ENCODE data around the gene LTBP3. TPM values are rescaled to one million over a fixed set of nuclear protein-coding genes. Genes with fewer than 3 reads are reported as not detected.
"Not testable (repeated sequence)": the region's sequence is repeated elsewhere in the genome, so short reads cannot be mapped to it uniquely, and the experiment has no call there.

Gene LTBP3
- polyA plus RNA-seq, 3 donors, result 93.7 to 181 (median 145) TPM

GRCh38 chr11:65528819-65529350 is 29.3 kb downstream of the LTBP3 start:
- no peak for DNase-seq (ENCODE audit: extremely low read depth in 1 of 11, low read depth in 9 of 11, low spot score in 4 of 11)

DNA sequence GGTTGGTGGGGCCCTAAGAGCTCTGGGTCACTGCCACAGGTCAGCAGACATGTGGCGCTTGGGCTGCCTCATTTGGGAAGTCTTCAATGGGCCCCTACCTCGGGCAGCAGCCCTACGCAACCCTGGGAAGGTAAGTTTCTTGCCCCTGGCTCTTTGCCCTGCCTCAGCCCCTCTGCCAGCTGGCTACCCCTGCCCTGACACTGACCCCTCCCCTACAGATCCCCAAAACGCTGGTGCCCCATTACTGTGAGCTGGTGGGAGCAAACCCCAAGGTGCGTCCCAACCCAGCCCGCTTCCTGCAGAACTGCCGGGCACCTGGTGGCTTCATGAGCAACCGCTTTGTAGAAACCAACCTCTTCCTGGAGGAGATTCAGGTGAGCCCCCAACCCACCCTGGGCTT is 31.4 kb downstream of the LTBP3 start:
- no peak for DNase-seq (ENCODE audit: extremely low read depth in 1 of 11, low read depth in 9 of 11, low spot score in 4 of 11)

GRCh38 chr11:65525546-65526480 is 32.3 kb downstream of the LTBP3 start:
- DNase-seq (ENCODE audit: extremely low read depth in 1 of 11, low read depth in 9 of 11, low spot score in 4 of 11), result no peak

GRCh38 chr11:65524741-65525545 is 33.2 kb downstream of the LTBP3 start, which contains the start of gene SCYL1:
Gene SCYL1, plus strand, starts transcription at chr11:65525083. Its CDS starts 71 bp downstream, at chr11:65525154.
- DNase-seq (ENCODE audit: extremely low read depth in 1 of 11, low read depth in 9 of 11, low spot score in 4 of 11), result peak in 2 of 11 donors; percentile 69 to 74

- DNase-seq (ENCODE audit: extremely low read depth in 1 of 11, low read depth in 9 of 11, low spot score in 4 of 11), result no peak
Observed at GRCh38 chr11:65524014-65524740, 34.0 kb downstream of the LTBP3 start.

DNA sequence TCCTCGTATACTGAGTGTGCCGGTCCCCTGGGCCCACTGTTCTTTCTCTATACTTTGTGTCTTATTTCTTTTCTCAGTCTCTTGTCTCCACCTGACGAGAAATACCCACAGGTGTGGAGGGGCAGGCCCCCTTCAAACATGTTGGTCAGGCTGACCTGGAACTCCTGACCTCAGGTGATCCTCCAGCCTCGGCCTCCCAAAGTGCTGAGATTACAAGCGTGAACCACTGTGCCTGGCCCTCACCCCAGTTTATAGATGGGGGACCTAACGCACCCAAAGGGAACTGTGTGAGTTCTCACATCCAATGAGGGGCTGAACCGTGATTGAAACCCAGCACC is 34.6 kb downstream of the LTBP3 start:
- not testable (repeated sequence) for DNase-seq (ENCODE audit: extremely low read depth in 1 of 11, low read depth in 9 of 11, low spot score in 4 of 11)

DNA sequence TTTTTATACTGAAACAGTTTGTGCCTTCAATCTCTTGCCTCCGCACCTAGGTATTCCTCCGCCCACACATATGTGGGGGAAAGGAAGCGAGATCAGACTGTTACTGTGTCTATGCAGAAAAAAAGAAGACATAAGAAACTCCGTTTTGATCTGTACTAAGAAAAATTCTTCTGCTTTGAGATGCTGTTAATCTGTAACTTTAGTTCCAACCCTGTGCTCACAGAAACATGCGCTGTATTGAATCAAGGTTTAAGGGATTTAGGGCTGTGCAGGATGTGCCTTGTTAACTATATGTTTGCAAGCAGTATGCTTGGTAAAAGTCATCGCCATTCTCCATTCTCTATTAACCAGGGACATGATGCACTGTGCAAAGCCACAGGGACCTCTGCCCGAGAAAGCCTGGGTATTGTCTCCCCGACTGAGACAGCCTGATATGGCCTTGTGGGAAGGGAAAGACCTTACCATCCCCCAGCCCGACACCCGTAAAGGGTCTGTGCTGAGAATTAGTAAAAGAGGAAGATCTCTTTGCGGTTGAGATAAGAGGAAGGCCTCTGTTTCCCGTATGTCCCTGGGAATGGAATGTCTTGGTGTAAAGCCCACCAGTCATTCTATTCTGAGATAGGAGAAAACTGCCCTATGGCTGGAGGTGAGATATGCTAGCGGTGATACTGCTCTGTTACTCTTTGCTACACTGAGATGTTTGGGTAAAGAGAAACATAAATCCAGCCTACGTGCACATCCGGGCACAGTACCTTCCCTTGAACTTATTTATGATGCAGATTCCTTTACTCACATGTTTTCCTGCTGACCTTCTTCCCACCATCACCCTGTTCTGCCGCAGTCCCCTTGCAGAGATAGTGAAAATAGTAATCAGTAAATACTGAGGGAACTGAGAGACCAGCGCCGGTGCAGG is 35.2 kb downstream of the LTBP3 start:
- not testable (repeated sequence) for DNase-seq (ENCODE audit: extremely low read depth in 1 of 11, low read depth in 9 of 11, low spot score in 4 of 11)

DNA sequence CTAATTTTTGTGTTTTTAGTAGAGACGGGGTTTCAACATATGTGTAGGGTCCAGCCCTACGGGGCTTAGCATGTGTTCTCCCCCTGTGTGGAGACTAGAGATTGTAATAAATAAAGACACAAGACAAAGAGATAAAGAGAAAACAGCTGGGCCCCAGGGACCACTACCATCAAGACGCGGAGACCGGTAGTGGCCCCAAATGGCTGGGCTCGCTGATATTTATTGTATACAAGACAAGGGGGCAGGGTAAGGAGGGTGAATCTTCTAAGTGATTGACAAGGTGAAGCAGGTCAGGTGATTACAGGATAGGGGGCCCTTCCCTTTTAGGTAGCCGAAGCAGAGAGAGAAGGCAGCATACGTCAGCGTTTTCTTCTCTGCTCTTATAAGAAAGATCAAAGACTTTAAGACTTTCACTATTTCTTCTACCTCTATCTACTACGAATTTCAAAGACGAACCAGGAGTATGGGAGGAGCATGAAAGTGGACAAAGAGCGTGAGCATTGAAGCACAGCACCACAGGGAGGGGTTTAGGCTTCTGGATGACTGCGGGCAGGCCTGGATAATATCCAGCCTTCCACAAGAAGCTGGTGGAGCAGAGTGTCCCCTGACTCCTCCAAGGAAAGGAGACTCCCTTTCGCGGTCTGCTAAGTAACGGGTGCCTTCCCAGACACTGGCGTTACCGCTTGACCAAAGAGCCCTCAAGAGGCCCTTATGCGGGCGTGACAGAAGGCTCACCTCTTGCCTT is 36.2 kb downstream of the LTBP3 start:
- DNase-seq (ENCODE audit: extremely low read depth in 1 of 11, low read depth in 9 of 11, low spot score in 4 of 11), result not testable (repeated sequence)

DNA sequence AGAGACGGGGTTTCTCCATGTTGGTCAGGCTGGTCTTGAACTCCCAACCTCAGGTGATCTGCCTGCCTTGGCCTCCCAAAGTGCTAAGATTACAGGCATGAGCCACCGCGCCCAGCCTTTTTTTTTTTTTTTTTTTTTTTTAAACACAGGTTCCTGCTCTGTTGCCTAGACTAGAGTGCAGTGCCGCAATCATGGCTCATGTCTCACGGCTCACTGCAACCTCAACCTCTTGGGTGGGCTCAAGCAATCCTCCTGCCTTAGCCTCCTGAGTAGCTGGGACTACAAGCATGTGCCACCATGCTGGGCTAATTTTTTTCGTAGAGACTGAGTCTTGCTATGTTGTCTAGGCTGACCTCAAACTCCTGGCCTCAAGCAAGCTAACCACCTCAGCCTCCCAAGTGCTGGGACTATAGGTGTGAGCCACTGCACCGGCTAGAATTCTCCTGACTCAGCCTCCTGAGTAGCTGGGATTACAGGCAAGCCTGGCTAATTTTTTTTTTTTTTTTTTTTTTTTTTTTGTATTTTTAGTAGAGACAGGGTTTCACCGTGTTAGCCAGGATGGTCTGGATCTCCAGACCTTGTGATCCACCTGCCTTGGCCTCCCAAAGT is 39.1 kb downstream of the LTBP3 start:
- DNase-seq (ENCODE audit: extremely low read depth in 1 of 11, low read depth in 9 of 11, low spot score in 4 of 11), result not testable (repeated sequence)

DNA sequence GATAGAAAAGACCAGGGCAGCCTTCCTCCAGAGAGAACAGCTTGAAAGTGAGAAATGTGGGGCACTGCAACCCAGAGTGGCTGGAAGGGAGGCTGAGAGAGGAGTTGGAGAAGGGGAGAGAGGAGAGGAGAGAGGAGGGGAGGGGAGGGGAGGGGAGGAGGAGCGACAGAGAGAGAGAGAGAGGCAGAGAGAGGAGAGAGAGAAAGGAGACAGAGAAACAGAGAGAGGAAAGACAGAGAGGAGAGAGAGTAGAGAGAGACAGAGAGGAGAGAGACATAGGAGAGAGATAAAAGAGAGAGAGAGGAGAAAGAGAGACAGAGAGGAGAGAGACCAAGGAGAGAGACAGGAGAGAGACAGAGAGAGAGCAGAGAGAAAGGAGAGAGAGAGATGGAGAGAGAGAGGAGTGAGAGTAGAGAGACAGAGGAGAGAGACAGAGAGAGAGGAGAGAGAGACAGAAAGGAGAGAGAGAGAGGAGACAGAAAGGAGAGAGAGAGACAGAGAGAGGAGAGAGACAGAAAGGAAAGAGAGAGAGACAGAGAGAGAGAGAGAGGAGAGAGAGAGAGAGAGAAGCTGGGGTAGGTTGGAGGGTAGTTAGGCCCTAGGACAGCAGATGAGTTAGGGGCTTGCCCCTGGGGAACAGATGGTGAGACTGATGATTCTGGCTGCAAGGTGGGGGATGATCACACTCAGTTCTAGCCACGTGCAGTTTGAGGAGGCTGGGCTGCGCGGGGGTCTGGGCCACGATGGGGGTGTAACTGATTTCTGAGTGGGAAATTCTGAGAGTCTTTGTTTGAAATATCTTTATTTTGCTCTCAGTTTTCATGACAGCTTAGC is 41.8 kb downstream of the LTBP3 start:
- DNase-seq (ENCODE audit: extremely low read depth in 1 of 11, low read depth in 9 of 11, low spot score in 4 of 11), result no peak

DNA sequence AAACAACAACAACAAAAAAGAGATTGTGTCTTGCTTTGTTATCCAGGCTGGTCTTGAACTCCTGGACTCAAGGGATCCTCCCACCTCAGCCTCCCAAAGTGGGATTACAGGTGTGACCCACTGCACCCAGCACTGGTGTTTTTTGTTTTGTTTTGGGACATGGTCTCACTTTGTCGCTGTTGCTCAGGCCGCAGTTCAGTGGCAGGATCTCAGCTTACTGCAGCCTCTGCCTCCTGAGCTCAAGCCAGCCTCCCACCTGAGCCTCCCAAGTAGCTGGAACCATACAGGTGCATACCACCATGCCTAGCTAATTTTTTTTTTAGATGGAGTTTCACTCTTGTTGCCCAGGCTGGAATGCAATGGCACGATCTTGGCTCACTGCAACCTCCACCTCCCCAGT is 45.8 kb downstream of the LTBP3 start:
- DNase-seq (ENCODE audit: extremely low read depth in 1 of 11, low read depth in 9 of 11, low spot score in 4 of 11), result not testable (repeated sequence)

GRCh38 chr11:65506772-65507505 is 51.2 kb downstream of the LTBP3 start:
- DNase-seq (ENCODE audit: extremely low read depth in 1 of 11, low read depth in 9 of 11, low spot score in 4 of 11), result peak in 3 of 11 donors; percentile 45 to 88 (median 68)

- peak in 1 of 11 donors; percentile 40 for DNase-seq (ENCODE audit: extremely low read depth in 1 of 11, low read depth in 9 of 11, low spot score in 4 of 11)
Observed at GRCh38 chr11:65506290-65506771, 51.8 kb downstream of the LTBP3 start.

DNA sequence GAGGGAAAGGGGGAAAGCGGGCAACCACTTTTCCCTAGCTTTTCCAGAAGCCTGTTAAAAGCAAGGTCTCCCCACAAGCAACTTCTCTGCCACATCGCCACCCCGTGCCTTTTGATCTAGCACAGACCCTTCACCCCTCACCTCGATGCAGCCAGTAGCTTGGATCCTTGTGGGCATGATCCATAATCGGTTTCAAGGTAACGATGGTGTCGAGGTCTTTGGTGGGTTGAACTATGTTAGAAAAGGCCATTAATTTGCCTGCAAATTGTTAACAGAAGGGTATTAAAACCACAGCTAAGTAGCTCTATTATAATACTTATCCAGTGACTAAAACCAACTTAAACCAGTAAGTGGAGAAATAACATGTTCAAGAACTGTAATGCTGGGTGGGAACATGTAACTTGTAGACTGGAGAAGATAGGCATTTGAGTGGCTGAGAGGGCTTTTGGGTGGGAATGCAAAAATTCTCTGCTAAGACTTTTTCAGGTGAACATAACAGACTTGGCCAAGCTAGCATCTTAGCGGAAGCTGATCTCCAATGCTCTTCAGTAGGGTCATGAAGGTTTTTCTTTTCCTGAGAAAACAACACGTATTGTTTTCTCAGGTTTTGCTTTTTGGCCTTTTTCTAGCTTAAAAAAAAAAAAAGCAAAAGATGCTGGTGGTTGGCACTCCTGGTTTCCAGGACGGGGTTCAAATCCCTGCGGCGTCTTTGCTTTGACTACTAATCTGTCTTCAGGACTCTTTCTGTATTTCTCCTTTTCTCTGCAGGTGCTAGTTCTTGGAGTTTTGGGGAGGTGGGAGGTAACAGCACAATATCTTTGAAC is 52.5 kb downstream of the LTBP3 start:
- DNase-seq (ENCODE audit: extremely low read depth in 1 of 11, low read depth in 9 of 11, low spot score in 4 of 11), result no peak

Data from renal cortex interstitium (tissue), 11 donors.